GM21737 (cell line): ENCODE data around the gene TMPRSS4.
"Not testable (repeated sequence)": the region's sequence is repeated elsewhere in the genome, so short reads cannot be mapped to it uniquely, and the experiment has no call there.

Experiments used
- ATAC-seq: cut with Tn5 transposase; IDR thresholded peaks from one replicate; pipeline ENCODE4 v1.9.1; 2021; ENCODE audit warnings: mild to moderate bottlenecking, moderate library complexity; ENCODE audit not compliant: unreplicated experiment

TMPRSS4 gene

DNA sequence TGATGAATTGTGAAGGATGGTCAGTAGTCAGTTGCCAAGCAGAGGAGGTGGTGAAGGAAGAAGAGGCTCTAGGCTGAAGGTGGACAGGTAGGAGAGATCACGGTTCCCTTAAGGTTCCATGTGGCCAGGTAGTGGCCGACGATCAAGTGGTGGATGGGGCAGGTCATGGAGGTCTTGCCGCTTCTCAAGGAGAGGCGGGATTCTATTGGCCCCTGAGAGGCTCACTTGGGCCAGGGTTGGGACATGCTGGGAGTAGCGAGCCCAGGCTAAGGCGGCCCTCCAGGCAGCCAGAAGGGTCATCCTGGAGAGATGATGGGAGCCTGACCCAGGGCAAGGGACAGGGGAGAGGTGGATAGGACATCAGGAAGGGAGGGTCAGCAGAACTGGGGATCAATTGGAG is 20.9 kb upstream of the TMPRSS4 start:
- ATAC-seq = no peak

DNA sequence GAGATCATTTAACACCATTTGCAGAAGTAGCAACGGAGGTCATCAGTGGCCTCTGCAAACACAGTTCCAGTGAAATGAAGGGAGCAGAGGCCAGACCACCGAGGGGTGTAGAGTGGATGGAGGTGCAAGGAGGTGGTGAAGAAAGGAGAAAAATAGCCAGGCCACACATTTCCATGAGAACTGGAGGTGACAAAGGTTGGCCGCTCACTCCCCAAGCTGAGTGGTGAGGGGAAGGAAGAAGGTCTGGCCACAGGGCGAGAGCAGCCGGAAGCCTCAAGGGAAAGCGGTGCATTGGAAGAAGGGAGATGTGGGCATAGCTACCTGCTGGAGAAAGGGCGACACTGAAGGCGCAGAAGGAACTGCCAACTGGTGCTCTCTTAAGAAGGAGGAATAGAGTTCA is 20.1 kb upstream of the TMPRSS4 start:
- ATAC-seq = no peak

DNA sequence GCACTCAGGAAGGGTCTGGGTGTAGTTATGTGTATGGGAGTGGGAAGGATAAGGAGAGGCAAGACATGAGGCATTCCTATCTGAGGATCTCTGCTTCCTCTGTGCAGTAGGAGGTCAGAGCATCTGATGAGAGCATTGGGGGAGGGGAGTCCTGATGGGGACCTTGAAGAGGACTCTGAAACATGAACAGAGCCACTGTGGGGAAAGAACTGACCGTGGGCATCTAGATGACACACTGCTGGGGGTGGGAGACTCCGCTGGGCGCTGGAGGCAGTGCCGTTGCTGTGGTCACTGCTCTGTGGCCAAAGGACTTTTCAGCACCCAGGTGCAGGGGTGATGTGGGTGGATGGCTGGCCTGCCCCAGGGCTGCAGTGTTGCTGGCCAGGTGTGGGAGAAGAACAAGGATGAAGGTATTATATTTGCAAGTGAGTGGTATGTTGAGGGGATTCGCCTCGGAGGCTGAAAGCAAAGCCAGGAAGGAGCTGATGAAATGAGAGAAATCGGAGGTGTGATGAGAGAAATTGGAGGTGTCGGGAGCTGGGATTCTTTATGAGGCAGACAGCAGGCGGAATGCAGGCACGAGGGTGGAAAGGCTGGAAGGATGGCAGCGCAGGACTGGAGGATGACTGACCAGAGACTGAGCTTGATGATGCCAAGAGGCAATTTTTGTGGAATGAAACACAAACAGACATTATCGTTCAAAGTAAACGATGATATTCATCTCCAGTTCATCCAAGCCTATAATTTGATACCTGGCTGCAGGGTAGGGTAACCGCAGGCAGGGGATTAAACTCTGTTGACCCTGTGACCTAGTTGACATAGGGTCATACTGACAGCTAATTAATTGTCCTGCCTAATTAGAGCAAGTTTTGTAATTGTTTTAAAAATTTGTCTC is 19.4 kb upstream of the TMPRSS4 start:
- no peak for ATAC-seq

DNA sequence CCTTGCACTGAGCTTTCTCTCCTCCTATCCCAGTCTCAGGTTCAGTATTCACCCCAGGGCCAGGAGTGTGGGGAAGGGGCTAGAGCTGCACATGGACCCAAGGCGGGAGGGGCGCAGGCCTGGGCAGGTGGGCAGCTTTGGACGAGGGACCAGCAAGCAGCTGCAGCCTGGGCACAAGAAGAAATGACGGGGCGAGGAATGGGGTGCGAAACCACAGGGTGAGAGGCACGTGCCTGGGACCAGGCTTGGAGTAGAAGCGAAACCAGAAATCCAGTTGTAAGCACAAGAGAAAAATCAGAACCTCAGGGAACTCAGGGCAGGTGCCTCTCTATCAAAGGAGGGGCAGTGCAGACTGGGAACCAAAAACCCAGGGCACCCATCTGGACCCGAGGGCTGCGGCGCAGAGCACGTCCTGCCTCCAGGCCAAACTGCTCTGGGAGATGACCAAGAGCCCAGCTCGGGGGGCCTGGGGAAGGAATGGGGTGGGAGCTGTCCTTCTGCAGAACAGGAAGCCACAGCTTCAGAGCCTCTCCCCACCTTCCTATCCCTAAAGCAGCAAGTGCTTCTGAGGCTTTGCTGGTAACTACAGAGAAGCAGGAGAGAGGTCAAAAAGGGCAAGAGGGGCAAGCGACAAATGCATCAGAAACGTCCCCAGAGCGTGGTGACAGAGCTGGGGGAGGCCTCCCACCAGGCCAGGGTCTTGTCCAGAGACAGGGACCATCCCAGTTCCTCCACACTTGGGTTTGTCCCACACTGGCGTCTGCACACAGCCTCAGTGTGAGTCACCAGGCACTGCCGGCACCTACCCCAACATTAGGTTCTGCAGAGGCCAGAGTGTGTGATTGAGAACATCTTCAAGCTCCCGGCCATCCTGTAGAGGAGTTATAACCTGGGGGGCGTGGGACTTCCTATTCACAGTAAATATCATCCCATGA is 18.3 kb upstream of the TMPRSS4 start:
- ATAC-seq = no peak

DNA sequence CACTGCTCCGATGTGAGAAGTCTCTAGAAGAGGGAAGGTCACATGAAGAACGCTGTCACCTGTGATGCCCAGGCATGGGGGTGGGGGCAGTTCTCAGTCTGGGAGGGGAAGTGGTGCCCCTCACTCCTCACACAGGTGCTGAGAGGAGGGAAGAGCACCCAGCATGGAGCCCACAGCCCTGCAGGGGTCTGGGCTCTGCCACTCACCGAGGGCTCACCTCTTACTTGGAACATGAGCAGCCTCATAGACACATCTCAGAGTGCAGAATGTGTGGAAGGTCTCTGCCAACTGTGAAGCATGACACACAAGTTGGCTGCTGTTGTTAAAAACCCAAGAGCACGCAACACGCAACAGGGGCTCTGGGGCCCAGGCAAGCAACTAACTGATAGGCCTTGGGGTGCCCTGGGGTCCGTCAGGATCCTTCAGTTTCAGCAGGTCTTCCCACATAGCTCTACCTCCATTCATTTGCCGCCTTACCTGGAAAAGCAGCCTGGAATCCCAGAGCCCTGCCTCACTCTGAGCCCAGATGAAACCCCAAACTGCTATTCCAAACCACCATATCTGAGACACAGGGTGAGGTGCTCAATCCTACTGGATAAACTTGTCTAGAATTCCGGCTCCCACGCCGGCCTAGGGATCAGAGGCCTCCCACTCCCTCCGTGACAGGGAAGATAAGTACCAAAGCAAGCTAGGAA is 17.5 kb upstream of the TMPRSS4 start:
- ATAC-seq = no peak

DNA sequence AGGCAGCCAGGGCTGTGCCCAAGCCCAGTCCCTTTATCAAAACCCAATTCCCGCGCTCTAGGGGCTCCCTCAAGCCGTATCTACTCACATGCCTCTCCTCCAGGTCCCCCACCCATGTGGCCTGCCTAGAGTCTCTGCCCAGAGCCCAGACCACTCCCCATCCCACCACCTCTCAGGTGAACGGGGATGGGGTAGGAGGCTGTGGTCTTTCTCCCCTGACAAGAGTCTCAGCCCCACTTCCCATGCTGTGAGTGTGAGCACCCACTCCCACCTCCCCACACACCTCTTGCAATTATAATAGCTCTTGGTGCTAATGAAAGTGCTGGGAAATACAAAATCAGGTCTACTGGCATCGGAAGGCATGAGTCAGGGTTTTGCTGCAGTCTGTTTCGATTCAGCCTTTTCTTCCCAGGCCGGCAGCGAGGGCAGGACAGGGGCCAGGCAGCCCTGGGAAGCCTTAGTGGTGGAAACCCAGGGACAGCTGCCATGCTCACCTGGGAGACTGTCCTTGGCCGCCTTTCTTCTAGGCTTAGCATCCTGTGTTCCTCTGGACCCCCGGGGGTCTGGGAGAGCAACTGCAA is 16.7 kb upstream of the TMPRSS4 start:
- ATAC-seq = no peak

DNA sequence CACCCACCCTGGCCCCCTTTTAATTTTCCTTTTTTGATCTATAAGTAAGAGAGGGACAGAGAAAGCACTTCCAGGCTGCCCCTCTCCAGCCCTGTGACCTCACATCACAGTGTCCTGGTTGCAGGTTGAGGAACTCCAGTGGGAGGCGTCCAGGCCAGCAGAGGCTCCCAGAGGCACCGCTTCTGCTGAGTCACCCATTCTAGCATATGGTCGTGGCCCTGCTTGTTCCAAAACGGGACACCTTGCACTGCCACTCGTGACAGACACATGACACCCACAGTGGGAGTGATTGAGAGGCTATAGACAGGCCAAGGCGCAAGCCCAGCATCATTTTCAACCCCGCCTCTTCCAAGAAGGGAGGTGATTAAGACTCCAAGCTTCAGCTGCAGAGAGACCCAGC is 16.0 kb upstream of the TMPRSS4 start:
- no peak for ATAC-seq

DNA sequence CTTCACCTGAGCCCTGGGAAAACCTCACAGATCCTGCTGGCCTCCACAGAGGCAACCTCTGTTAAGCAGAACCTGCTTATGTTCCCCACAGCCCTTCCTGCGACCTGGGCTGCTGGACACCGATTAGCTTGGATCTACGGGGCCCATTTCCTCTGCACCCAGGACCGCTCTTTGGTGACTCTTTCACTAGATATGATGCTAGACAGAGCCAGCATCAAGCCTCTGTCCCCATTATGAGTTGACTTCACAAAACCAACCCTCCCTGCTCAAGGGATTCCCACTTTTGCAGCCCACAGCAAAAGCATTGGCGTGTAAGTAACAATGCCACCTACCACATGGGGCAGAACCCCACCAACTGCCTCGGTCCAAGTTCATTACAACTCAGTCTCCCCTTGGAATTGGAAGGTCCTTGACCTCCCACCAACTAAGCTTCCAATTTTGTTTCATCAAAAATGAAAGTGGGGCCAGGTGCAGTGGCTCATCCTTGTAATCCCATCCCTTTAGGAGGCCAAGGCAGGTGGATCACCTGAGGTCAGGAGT is 15.2 kb upstream of the TMPRSS4 start:
- no peak for ATAC-seq

DNA sequence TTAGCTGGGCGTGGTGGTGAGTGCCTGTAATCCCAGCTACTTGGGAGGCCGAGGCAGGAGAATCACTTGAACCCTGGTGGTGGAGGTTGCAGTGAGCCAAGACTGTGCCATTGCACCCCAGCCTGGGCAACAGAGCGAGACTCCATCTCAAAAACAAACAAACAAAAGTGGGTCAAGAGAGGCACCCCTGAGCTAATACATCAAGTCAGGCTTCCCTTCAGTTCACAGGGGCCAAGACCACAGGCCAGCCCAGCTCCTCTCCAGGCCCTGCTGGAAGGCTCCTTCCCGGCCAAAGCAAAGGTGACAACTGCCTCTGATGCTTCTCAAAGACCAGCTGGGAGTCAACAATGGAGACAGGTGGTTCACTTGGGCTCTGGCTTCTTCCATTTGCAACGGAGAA is 14.7 kb upstream of the TMPRSS4 start:
- ATAC-seq = not testable (repeated sequence)

DNA sequence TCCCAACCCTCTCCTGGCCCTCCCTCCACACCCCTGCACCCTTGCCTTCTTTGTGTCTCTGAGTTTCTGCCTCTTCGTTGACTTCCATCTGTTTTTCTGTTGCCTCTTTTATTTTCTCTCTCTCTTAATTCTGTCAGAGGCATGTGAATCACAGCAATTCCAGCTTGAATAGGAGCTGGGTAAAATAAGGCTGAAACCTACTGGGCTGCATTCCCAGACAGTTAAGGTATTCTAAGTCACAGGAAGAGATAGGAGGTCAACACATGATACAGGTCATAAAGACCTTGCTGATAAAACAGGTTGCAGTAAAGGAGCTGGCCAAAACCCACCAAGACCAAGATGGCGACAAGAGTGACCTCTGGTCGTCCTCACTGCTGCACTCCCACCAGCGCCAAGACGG is 14.2 kb upstream of the TMPRSS4 start:
- ATAC-seq = not testable (repeated sequence)

DNA sequence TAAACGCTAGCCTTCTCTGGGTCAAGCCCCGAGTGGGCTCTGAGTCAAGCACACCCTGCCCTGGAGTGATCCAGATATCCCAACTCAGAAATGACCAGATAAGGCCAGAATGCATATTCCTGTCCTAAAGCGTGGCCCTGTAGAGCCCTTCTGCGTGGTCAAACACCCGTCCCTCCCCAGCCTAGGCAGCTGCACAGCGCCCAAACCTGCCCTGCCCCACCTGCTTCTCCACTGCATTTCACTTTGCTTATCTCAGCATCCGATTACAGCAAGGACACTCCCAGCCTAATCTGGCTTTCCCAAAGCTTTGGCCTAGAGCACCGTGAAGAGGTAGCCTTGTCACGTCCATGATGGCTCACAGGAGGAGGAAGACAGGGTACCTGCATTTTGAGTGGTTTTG is 11.9 kb upstream of the TMPRSS4 start:
- ATAC-seq = no peak

DNA sequence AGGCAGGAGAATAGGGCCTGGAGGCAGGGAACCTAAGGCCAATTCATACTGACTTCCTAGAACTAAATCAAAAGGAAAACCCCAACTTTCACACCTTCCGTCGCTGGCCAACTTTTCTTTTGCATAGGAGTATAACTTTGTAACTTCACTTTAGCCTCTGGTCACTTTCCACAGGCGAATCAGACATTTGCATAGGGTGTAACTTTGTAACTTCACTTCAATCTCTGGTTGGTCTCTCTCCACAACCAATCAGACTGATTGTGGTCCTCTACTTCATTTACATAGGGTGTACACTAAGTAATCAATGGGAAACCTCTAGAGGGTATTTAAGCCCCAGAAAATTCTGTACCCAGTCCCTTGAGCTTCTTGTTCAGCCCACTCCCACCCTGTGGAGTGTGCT is 11.5 kb upstream of the TMPRSS4 start:
- ATAC-seq = no peak

DNA sequence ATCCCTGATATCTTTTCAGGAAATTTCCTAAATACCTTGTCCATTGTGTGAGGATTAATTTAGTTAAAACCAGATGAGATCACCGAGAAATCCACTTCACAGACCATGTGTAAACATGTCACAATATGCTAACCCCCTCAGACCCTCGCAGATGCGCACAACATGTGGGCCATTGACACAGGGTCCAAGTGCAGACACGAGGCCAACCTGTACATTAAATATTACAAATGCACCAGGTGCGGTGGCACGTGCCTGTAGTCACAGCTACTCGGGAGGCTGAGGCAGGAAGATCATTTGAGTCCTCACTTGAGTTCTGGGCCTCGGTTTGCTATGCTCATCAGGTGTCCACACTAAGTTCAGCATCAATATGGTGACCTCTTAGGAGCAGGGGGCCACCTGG is 9.9 kb upstream of the TMPRSS4 start:
- ATAC-seq = no peak

DNA sequence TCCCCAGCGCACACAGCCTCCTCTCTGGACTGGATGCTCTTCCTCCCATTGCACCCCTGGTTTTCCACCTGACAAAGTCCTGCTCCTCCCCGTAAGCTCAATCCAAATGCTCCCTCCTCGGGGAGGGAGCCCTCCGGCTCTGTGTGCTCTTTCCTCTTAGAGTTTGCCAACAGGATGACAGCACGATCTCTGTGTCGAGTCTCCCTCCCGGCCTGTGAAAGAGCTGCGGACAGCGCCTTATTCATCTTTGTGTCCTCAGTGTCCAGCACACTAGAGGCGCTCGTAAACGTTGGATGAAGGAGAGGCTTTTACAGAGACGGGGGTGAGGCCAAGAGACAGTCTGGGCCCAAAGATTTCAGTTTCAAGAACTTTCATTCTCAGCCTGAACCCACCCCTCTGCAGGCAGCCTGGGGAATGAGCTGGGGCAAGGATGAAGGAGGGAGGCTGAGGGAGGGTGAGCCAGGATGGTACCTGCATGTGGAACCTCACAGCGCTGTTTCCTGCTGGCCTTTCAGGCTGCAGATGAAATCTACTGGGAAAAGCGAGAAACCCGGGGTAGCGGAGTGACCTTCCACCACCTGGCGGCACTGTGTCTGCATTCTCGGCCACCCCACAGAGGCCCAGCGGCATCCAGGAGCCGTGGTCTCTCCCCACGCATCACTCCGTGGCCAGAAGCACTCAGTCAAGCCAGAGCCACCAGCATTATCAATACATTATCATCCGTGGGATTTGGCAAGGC is 8.5 kb upstream of the TMPRSS4 start:
- no peak for ATAC-seq

DNA sequence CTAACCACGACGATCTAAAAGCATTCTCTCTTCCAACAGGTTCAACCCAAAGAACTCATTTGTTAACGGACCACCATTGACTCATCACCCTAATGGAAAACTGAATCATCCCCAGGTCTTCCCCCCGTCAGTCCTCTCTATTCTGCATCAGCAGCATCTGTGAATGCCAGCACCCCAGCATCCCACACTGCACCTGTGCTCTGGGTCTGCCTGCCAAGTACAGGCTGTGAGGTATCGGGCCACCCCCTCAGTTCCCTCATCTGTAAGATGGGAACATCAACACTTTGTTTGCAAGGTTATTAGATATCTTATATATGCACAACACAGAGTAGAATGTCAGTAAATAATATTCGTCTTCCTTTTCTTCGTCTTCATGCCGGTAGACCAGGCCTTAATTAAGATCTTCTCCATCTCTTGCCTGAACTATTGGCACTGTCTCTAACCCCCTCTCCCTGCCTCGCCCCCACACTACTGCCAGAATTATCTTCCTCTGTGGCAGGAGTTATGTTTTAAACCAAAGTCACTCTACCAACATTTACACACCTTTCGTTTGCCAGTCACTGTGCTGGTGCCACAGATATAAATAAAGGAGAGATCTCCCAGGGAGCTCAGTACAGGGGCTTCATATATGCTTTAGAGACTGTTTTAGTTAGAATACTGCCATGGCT is 7.8 kb upstream of the TMPRSS4 start:
- no peak for ATAC-seq

DNA sequence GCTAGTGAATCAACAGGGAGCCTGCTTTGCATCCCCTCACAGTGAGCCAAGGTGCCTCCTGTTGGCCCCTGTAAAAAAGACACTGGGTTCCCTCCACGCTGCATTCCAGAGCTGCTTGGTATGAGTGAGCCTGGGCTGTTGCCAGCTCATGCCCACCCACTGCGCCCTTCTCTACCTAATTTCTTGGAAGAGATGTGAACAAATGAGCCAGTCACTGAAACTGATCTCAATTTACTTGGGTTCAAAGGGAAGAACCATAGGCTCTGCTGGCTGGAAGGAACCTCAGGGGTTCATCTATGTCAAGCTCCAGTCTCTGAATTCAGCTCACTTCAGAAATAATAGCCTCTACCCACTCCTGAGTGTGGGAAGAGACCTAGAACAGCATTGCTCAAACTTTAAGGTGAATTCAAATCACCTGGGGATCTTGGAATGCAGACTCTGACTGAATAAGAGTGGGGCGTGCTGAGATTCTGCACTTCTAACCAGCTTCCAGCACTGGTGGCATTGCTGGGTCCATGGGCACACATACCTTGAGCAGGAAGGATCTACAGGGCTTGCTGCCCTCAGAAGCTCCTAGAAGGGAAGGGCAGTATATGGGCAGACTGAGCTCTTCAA is 5.4 kb upstream of the TMPRSS4 start:
- no peak for ATAC-seq

DNA sequence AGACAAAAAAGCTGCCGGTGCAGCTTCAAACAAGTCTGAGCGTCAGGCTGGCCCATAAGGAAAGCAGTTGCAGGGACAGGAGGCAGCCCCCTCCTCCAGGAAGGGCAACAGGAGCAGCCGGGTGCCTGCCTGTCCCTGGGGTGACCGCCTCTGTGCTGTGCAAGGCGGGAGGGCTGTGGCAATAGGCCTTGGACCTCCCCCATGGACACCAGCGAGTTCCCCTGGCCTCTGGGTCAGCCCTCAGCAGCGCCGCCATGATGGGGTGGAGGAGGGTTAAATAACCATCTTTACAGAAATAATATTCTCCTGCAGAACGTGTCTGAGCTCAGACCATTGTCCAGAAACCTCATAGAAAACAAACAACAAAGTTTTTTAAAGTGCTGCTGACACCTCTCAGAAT is 3.3 kb upstream of the TMPRSS4 start:
- ATAC-seq = no peak

DNA sequence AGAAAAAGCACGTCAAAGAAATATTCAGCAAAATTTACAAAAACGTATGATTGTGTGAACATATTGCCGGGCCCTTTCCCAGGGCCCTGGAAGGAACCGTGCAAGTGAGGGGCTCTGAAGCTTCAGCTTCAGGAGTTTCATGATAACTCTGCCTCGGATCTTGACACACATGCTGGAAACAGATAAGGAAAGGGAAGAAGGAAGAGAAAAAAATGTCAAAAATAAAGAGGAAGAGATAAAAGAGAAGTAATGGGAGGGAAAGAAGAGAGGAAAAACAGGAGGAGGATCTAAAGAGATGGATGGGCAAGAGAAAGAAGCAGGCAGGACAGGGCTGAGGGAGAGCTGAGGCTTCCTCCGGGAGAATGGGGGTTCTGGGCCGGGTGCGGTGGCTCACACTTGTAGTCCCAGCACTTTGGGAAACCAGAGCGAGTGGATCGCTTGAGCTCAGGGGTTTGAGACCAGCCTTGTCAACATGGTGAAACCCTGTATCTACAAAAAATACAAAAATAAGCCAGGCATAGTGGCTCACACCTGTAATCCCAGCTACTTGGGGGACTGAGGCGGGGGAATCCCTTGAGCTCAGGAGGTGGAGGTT is 2.7 kb upstream of the TMPRSS4 start:
- ATAC-seq = no peak

DNA sequence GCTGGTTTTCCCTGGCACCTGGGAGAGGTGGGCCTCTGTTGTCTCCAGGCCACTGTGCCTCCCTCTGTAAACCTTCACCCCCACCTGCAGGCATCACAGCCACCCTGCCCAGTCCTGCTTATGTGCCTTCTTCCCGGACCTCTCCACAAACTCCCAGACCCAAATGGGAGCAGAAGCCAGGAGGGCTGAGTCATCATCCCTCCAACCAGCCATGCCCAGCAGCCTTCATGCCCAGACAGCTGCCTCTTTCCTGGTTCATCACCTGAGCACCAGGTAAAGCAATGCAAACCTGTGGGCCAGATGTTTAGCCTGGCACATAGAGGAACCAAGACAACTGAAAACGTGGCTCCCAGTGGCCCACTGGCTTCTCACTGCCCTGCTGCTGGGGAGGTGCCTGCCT is 2.1 kb upstream of the TMPRSS4 start:
- ATAC-seq = no peak
